Tibial nerve (tissue), 4 donors: ENCODE results near the gene CD1E. TPM values are rescaled to one million over a fixed set of nuclear protein-coding genes. Genes with fewer than 3 reads are reported as not detected.
"Not testable (repeated sequence)": the region's sequence is repeated elsewhere in the genome, so short reads cannot be mapped to it uniquely, and the experiment has no call there.

Experiments used
- DNase-seq, 2 donors: peaks; one replicate each; pipeline ENCODE4 v3.0.0-alpha.2; 2019; ENCODE audit warnings: low spot score in 2 of 2
- H3K27ac ChIP-seq, 4 donors: fragments of 200-600 bp; sonication (generic) in 3 of 4; one replicate each; pipeline ENCODE4 v1.5.1; 2017 to 2019; ENCODE audit warnings: mild to moderate bottlenecking in 1 of 4
- H3K27me3 ChIP-seq, 2 donors: fragments of 200-600 bp; sonication (generic) in 1 of 2; one replicate each; pipeline versions ENCODE4 v1.5.1 to v1.6.0; 2017 to 2019
- H3K36me3 ChIP-seq, 3 donors: fragments of 200-600 bp; sonication (generic); one replicate each; pipeline ENCODE4 v1.5.1; 2018 to 2019
- H3K4me1 ChIP-seq, 4 donors: fragments of 200-600 bp; sonication (generic) in 3 of 4; one replicate each; pipeline ENCODE4 v1.5.1; 2017 to 2019
- H3K4me3 ChIP-seq, 4 donors: fragments of 200-600 bp; sonication (generic) in 3 of 4; one replicate each; pipeline ENCODE4 v1.5.1; 2017 to 2019; ENCODE audit warnings: mild to moderate bottlenecking in 1 of 4, moderate library complexity in 1 of 4
- H3K9me3 ChIP-seq, 4 donors: fragments of 200-600 bp; sonication (generic) in 3 of 4; one replicate each; pipeline ENCODE4 v1.5.1; 2017 to 2019
- EP300 ChIP-seq, 2 donors: sonication (generic); formaldehyde crosslinking; IDR thresholded peaks; one replicate each; pipeline ENCODE4 v1.6.1; 2017; ENCODE audit warnings: antibody characterized with exemption in 2 of 2, mild to moderate bottlenecking in 1 of 2
- POLR2A ChIP-seq, 2 donors: fragments of 450-650 bp; IDR thresholded peaks; one replicate each; pipeline ENCODE4 v1.6.1; 2017; ENCODE audit warnings: antibody characterized with exemption in 2 of 2, mild to moderate bottlenecking in 2 of 2, moderate library complexity in 2 of 2
- WGBS, 2 donors: methylation state at CpG; one replicate each; pipeline ENCODE4 v1.1.5; 2018; 5-methylcytosine and 5-hydroxymethylcytosine counted together
- total RNA-seq, 4 donors: library from RNA; depleted of rRNA; stranded (reverse); fragments of >200 nt; gene quantifications; one replicate each; pipeline ENCODE4 v1.1.0, GENCODE V29; 2016
- TF ChIP-seq, protein P1 (sequence below), 5 experiments: fragments of 200-600 bp in 3 of 5; fragments of 450-650 bp in 2 of 5; sonication (generic) in 3 of 5; IDR thresholded peaks; one replicate each; pipeline ENCODE4 v1.5.1; 2016 to 2019; ENCODE audit warnings: antibody characterized with exemption in 5 of 5, mild to moderate bottlenecking in 3 of 5, moderate library complexity in 2 of 5

CD1E gene
- total RNA-seq, 4 donors from 2014 or later: 1.4 TPM; not detected in 3

DNA sequence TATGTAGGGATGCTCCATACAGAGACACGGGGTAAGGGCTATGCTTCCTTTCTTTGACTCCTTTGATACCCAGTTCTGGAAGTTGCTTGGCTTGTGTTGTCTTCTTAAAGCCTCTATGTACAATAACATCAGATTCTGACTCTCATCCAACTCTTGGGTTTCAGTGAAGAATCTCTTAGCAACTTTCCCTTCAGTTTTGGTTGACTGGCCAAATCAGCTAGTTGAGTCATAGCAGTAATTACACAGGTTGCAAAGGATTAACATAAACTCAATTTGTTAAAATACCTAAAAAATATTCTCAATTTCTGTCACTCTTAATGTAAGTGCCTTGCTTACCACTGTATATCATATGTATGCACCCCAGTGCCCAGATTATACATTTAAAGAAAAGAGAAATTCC lies 9.2 kb downstream of the CD1E start:
- H3K9me3 ChIP-seq: no peaks in the 10 kb centered on the region
- 77 to 90% methylated on average over 1 of the region's 1 CpG for WGBS, 2 donors
- TF ChIP-seq, protein P1, sequence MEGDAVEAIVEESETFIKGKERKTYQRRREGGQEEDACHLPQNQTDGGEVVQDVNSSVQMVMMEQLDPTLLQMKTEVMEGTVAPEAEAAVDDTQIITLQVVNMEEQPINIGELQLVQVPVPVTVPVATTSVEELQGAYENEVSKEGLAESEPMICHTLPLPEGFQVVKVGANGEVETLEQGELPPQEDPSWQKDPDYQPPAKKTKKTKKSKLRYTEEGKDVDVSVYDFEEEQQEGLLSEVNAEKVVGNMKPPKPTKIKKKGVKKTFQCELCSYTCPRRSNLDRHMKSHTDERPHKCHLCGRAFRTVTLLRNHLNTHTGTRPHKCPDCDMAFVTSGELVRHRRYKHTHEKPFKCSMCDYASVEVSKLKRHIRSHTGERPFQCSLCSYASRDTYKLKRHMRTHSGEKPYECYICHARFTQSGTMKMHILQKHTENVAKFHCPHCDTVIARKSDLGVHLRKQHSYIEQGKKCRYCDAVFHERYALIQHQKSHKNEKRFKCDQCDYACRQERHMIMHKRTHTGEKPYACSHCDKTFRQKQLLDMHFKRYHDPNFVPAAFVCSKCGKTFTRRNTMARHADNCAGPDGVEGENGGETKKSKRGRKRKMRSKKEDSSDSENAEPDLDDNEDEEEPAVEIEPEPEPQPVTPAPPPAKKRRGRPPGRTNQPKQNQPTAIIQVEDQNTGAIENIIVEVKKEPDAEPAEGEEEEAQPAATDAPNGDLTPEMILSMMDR (IDR thresholded peaks at IDR 0.05): no peak
- TF ChIP-seq POLR2A (IDR thresholded peaks at IDR 0.05) (no peak), EP300 (IDR thresholded peaks at IDR 0.05) (no peak)

DNA sequence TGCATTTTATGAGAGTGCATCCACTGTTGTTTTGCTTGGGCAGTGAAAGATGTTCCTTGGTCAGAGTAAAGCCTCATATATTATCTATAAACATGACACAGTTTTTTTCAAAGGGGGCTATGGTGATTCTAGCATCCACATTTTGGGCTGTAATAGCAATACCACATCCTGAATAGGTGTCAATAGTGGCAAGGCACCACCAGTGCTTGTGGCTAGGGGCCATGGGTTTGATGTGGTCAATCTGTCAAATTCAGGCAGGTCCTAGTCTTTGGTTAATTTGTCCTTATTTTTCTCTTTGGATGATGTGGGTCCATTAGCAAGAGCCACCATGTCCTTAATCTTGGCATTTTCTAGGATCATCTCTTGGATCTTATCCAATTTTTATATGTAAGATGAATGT lies 13.1 kb downstream of the CD1E start:
- DNase-seq: no peak

More for the DNA sequence above, 9.2 kb downstream of the CD1E start:
- no peaks in the 10 kb centered on the region for H3K4me1 ChIP-seq
- no peaks in the 10 kb centered on the region for H3K27me3 ChIP-seq
- DNase-seq: no peak
- no peak overlapping the region for H3K4me3 ChIP-seq
- no peak overlapping the region for H3K27ac ChIP-seq
- H3K36me3 ChIP-seq: no peaks in the 10 kb centered on the region

DNA sequence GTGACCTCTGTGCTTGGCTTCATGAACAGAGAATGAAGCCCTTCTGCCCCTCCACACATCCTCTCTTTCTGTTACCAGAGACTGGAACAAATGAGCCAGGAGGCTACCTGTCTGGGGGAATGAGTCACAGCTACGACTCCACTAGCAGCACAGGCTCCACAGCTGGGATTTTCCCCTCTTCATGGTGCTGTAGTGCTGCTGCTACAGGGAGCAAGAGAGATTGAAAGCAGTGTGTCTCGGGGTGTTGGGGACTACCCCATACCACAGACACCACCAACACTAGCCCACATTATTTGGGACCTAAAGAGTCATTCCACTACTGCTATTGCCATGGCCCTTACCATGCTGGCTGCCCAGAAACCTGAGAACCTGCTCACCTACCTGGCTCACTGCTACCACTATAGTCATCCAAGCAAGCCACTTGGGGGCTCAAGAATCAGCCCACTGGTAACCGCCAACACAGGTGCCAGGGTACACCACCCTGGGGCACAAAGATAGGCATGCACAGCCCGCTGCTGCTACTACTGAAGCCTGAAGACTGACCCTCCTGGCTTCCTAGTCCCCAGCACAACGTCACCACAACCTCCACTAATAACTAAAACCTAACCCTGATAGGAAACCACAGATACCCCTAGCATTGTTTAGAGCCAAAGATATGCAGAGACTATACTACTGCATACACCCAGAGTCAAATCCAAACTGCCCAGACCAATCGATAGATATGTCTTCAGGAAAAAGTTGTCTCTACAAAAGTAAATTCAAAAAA lies 17.7 kb downstream of the CD1E start:
- no peak overlapping the region for H3K27ac ChIP-seq
- H3K4me1 ChIP-seq: no peaks in the 10 kb centered on the region
- 77 to 78% methylated on average over 6 of the region's 6 CpGs for WGBS, 2 donors
- no peak for DNase-seq
- no peaks in the 10 kb centered on the region for H3K36me3 ChIP-seq
- no peaks in the 10 kb centered on the region for H3K27me3 ChIP-seq
- peaks cover 0 to 35% (median 3%) of the 10 kb centered on the region in 4 donors for H3K9me3 ChIP-seq
- TF ChIP-seq, protein P1 (IDR thresholded peaks at IDR 0.05): no peak
- TF ChIP-seq EP300 (IDR thresholded peaks at IDR 0.05) (no peak), POLR2A (IDR thresholded peaks at IDR 0.05) (no peak)
- no peak overlapping the region for H3K4me3 ChIP-seq

More for the DNA sequence above, 13.1 kb downstream of the CD1E start:
- H3K27me3 ChIP-seq: no peaks in the 10 kb centered on the region
- H3K9me3 ChIP-seq: peaks cover 0 to 10% (median 0%) of the 10 kb centered on the region in 4 donors
- H3K4me3 ChIP-seq: no peak overlapping the region
- H3K36me3 ChIP-seq: no peaks in the 10 kb centered on the region
- TF ChIP-seq, protein P1 (IDR thresholded peaks at IDR 0.05): no peak
- TF ChIP-seq EP300 (IDR thresholded peaks at IDR 0.05) (no peak), POLR2A (IDR thresholded peaks at IDR 0.05) (no peak)
- no peak overlapping the region for H3K27ac ChIP-seq
- H3K4me1 ChIP-seq: no peaks in the 10 kb centered on the region

DNA sequence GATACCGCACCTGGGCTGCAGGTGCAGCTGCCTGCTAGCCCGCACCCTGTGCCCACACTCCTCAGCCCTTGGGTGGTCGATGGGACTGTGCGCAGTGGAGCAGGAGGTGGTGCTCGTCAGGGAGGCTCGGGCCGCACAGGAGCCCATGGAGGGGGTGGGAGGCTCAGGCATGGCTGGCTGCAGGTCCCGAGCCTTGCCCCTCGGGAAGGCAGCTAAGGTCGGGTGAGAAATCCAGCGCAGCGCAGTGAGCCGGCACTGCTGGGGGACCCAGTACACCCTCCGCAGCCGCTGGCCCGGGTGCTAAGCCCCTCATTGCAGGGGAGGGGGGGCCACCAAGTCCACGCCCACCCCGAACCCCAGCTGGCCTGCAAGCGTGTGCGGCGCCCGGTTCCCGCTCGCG lies 20.4 kb downstream of the CD1E start:
- not testable (repeated sequence) for DNase-seq, H3K27ac ChIP-seq, H3K4me3 ChIP-seq, H3K27me3 ChIP-seq, H3K36me3 ChIP-seq, H3K4me1 ChIP-seq
- peaks cover 0 to 35% (median 3%) of the 10 kb centered on the region in 4 donors for H3K9me3 ChIP-seq
- 94 to 97% methylated on average over 15 to 22 of the region's 25 CpGs for WGBS, 2 donors

DNA sequence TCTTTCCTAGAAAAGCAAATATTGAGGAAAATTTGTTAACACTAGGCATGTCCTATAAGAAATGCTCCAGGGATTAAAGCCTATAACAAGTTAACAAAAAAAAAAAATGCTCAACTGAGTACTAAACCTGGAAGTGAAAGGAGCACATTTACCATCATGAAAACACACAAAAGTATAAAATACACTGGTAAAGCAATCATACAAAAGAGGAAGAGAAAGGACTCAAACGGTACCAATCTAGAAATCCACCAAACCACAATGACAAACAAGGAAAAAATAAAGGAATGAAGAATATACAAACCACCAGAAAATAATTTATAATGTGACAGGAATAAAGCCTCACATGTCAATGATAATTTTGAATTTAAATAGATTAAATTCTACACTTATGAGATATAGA lies 21.2 kb downstream of the CD1E start:
- H3K36me3 ChIP-seq: no peaks in the 10 kb centered on the region
- H3K4me1 ChIP-seq: no peaks in the 10 kb centered on the region
- H3K27ac ChIP-seq: no peak overlapping the region
- 74 to 88% methylated on average over 1 of the region's 1 CpG for WGBS, 2 donors
- no peak for TF ChIP-seq EP300 (IDR thresholded peaks at IDR 0.05)
- TF ChIP-seq POLR2A (IDR thresholded peaks at IDR 0.05): no peak
- TF ChIP-seq, protein P1 (IDR thresholded peaks at IDR 0.05): no peak
- peaks cover 0 to 35% (median 3%) of the 10 kb centered on the region in 4 donors for H3K9me3 ChIP-seq
- no peak overlapping the region for H3K4me3 ChIP-seq
- H3K27me3 ChIP-seq: no peaks in the 10 kb centered on the region
- DNase-seq: no peak
